GM19328 (cell line): ENCODE measurements around the gene KCNK4.

Experiments used
- ATAC-seq: cut with Tn5 transposase; IDR thresholded peaks from one replicate; pipeline ENCODE4 v1.9.1; 2021; ENCODE audit warnings: mild to moderate bottlenecking, moderate library complexity; ENCODE audit not compliant: unreplicated experiment

Gene KCNK4

GRCh38 chr11:64268025-64268892, 22.8 kb upstream of the KCNK4 start:
- ATAC-seq, result no peak

DNA sequence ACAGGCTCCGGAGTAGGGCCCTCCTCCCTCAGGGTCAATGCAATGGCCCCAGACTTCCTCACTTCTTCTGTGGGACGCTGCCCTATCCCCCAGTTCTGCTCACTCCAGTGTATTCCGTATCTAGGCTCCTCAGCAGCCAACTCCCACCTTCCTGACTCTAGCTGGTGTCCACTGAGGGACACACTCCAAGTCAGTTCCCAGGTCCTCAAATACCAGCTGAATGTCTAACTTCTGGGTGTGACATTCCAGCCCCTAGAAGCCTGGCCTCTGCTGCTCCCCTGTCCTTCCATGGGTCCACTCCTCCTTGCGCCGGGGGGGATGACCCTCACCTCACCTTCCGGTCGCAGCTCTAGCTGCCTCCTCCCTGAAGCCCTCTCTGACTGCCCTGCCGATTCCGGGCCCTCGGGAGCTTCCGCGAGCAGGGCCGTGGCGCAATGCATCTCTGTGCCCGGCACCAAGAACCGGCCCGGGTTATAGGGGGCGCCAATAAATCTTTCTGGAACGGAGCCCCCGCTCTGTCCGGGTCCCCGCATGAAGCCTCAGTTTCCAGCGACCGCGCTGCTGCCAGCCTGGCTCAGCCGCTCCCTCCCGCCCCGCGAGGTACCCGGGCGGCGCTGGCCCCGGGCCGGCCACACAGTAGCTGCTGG, 22.1 kb upstream of the KCNK4 start:
- no peak for ATAC-seq

- ATAC-seq, result peak; percentile 72
Measured at GRCh38 chr11:64269540-64270220, 21.4 kb upstream of the KCNK4 start.

GRCh38 chr11:64275031-64275800, 15.9 kb upstream of the KCNK4 start:
- no peak for ATAC-seq

DNA sequence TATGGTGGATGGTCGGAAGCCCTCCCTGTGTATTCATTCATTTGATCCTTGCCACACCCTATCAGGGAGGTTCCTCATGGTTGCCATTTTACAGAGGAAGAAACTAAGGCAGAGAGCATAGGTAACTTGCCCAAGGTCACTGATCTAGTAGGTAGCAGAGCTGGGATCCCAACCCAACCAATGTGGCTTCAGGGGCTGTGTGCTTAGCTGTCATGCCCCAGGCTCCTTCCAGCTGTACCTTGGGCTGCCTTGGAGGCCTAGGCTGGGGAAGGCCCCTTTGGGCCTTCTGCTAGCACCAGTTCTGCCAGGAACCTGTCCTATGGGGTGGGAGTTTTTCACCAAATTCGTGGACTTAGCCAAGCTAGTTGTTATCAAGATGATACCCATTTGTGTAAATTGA, 15.3 kb upstream of the KCNK4 start:
- no peak for ATAC-seq

- ATAC-seq, result no peak
Measured at GRCh38 chr11:64276653-64277431, 14.3 kb upstream of the KCNK4 start.

DNA sequence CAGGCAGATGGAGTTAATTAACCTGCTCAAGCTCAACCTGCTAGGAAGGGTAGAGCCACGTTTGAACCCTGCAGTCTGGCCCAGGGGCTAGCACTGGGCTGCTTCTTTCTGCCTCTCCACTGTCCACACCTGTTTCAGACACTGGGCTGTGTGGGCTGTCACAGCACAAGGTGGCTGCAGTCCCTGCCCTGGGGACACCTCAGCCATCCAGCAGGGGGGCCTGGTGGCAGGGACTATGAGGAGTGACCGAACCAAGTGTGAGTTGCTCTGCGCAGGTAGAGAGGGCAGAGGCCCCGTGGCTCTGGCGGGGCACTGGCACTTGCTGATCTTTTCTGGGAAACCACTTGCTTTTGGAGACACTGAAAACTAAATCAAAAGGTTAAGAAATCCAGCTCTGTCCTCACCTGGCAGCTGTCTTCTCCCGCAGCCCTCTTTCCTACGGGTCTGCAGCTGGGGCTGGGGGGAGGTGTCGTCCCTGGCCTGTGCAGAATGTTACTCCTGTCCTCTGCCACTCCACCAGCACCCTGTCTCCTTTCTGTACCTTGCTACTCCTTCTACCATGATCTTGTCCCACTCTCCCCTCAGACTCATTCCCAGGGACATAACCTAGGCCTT, 12.4 kb upstream of the KCNK4 start:
- ATAC-seq, result no peak

- no peak for ATAC-seq
Measured at GRCh38 chr11:64281957-64282770, 8.9 kb upstream of the KCNK4 start.

DNA sequence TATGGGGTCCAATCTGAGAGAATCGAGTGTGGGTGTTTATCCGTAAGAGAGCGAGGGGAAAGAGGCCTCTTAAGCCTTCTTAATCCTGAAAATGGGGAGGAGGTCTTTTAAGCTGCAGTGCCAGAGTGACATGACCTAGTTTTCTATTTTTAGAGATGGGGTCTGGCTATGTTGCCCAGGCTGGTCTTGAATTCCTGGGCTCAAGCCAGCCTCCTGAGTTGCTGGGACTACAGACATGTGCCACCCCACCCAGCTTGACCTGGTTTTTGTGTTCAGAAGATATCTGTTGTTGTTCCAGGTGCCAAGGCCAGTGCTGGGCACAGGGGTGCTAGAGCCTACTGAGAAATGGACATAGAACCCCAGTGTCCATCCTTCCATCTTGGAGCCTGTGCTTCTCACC, 8.0 kb upstream of the KCNK4 start:
- no peak for ATAC-seq

- ATAC-seq, result peak; percentile 73
Measured at GRCh38 chr11:64284048-64284961, 6.8 kb upstream of the KCNK4 start, which contains the start of gene BAD. Gene BAD, minus strand, starts transcription at chr11:64284665. Its CDS starts 297 bp downstream, at chr11:64284368.

DNA sequence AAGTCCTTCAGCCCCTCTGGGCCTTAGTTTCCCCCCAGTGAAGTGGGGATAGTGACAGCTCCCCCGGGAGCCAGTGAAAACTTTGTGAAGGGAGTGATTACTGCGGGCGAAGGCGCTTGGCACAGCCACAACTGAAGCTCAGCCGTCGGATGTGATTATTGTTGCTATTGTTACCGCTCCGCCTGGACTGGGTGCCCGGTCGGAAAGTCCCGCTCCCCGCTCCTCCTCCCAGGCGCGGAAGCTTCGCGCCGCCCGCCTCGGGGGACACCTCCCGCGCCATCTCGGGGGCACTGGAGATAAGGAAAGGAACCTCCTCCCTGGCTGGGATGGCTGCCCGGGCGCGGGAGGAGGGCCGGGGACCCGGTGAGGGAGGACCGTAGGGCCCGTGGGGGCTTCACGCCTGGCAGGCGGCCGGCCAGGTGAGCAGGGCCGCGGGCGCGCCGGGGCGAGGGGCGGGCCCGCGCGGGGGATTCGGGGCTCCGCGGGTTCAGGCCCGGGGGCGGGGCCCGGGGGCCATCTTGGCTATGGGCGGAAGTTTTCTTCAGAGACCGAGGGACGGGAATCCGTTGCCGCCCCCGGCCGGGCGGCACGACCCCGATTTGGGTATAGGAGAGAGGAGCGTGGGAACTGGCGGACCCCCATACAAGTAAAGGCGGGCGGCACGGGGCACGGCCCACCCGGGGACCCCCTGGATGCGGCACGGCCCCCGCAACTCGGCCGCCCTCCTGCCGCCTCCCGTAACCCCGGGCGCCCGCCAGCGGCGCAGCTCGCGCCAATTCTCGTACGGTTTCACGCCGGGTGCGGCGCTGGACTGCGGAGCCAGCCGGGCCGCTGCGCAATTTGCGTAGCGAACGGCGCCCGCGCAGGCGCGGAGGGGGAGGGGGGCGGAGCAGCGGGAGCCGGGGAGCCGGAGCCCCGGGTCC, 5.9 kb upstream of the KCNK4 start, which contains the start of gene GPR137:
GPR137 (plus strand) TSS at position 887 of the 923 bp plus-strand sequence. CDS start 677 bp downstream, outside the sequence.
- peak; percentile 53 for ATAC-seq

DNA sequence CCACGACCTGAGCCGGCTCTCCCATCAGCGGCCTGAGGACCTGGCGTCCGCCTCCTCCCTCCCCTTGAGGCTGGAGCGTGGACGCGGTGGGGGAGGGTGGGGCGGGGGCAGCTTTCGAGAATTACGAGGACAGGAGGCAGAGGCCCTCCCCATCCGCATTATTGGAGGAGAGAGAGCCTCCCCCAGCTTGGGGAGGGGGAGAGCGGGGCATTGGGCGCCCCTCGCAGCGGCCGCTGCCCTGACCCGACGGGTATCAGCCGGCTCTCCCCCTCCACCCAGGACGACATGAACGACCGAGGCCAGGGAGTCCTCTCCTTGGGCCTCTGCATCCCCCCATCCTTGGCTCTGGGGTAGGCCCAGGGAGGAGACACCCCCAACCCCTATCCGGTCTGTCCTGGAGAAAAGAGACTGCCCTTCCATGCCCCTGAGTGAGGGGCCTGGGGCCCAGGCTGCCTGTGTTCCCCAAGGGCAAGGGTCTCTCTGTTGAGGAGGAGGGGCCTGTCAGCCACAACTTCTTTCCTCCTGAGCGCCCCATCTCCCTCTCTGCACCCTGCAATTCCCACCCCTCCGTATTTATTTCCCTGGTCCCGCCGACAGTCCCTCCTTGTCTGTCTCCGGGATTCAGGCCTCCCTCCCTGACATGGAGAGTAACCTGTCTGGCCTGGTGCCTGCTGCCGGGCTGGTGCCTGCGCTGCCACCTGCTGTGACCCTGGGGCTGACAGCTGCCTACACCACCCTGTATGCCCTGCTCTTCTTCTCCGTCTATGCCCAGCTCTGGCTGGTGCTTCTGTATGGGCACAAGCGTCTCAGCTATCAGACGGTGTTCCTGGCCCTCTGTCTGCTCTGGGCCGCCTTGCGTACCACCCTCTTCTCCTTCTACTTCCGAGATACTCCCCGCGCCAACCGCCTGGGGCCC, 5.0 kb upstream of the KCNK4 start:
- no peak for ATAC-seq

- no peak for ATAC-seq
Measured at GRCh38 chr11:64286801-64287159, 4.3 kb upstream of the KCNK4 start.

DNA sequence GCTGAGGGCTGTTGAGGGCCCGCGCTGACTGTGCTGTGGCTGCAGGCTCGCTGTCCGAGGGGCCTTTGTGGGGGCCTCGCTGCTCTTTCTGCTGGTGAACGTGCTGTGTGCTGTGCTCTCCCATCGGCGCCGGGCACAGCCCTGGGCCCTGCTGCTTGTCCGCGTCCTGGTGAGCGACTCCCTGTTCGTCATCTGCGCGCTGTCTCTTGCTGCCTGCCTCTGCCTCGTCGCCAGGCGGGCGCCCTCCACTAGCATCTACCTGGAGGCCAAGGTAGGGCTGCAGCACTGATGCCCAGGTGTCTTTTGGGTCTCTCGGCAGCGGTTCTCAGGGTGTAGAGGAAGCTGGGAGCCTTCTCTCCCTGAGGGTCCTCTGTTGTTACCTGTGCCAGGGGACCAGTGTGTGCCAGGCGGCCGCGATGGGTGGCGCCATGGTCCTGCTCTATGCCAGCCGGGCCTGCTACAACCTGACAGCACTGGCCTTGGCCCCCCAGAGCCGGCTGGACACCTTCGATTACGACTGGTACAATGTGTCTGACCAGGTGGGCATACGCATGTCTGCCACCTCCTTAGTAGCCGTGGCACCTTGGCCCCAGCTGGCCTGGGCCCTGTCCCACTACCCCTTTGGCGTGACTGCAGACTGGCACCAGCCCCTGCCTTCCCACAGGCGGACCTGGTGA, 3.3 kb upstream of the KCNK4 start:
- ATAC-seq, result no peak

DNA sequence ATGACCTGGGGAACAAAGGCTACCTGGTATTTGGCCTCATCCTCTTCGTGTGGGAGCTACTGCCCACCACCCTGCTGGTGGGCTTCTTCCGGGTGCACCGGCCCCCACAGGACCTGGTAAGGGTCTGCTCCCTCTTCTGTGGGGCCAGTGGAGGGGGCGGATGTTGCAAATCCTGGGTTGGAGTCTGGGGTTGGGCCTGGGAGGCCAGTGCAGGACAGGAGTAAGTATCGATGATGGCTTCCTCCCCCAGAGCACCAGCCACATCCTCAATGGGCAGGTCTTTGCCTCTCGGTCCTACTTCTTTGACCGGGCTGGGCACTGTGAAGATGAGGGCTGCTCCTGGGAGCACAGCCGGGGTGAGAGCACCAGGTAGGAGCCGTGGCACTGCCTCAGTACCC, 2.8 kb upstream of the KCNK4 start:
- ATAC-seq, result no peak
